Tibial nerve (tissue), 4 donors: Measurements from ENCODE around the gene PPDPF. TPM values are rescaled to one million over a fixed set of nuclear protein-coding genes. Genes with fewer than 3 reads are reported as not detected.

ENCODE experiments used
- DNase-seq, 2 donors: peaks; one replicate each; pipeline ENCODE4 v3.0.0-alpha.2; 2019; ENCODE audit warnings: low spot score in 2 of 2
- H3K27ac ChIP-seq, 4 donors: fragments of 200-600 bp; sonication (generic) in 3 of 4; one replicate each; pipeline ENCODE4 v1.5.1; 2017 to 2019; ENCODE audit warnings: mild to moderate bottlenecking in 1 of 4
- H3K27me3 ChIP-seq, 2 donors: fragments of 200-600 bp; sonication (generic) in 1 of 2; one replicate each; pipeline versions ENCODE4 v1.5.1 to v1.6.0; 2017 to 2019
- H3K36me3 ChIP-seq, 3 donors: fragments of 200-600 bp; sonication (generic); one replicate each; pipeline ENCODE4 v1.5.1; 2018 to 2019
- H3K4me1 ChIP-seq, 4 donors: fragments of 200-600 bp; sonication (generic) in 3 of 4; one replicate each; pipeline ENCODE4 v1.5.1; 2017 to 2019
- H3K4me3 ChIP-seq, 4 donors: fragments of 200-600 bp; sonication (generic) in 3 of 4; one replicate each; pipeline ENCODE4 v1.5.1; 2017 to 2019; ENCODE audit warnings: mild to moderate bottlenecking in 1 of 4, moderate library complexity in 1 of 4
- H3K9me3 ChIP-seq, 4 donors: fragments of 200-600 bp; sonication (generic) in 3 of 4; one replicate each; pipeline ENCODE4 v1.5.1; 2017 to 2019
- CTCF ChIP-seq, 5 experiments: fragments of 200-600 bp in 3 of 5; fragments of 450-650 bp in 2 of 5; sonication (generic) in 3 of 5; IDR thresholded peaks; one replicate each; pipeline ENCODE4 v1.5.1; 2016 to 2019; ENCODE audit warnings: antibody characterized with exemption in 5 of 5, mild to moderate bottlenecking in 3 of 5, moderate library complexity in 2 of 5
- EP300 ChIP-seq, 2 donors: sonication (generic); formaldehyde crosslinking; IDR thresholded peaks; one replicate each; pipeline ENCODE4 v1.6.1; 2017; ENCODE audit warnings: antibody characterized with exemption in 2 of 2, mild to moderate bottlenecking in 1 of 2
- POLR2A ChIP-seq, 2 donors: fragments of 450-650 bp; IDR thresholded peaks; one replicate each; pipeline ENCODE4 v1.6.1; 2017; ENCODE audit warnings: antibody characterized with exemption in 2 of 2, mild to moderate bottlenecking in 2 of 2, moderate library complexity in 2 of 2
- WGBS, 2 donors: methylation state at CpG; one replicate each; pipeline ENCODE4 v1.1.5; 2018; 5-methylcytosine and 5-hydroxymethylcytosine counted together
- total RNA-seq, 4 donors: library from RNA; depleted of rRNA; stranded (reverse); fragments of >200 nt; gene quantifications; one replicate each; pipeline ENCODE4 v1.1.0, GENCODE V29; 2016

PPDPF gene
- total RNA-seq, 4 donors from 2014 or later, result 59.0 to 165 (median 119) TPM

- TF ChIP-seq POLR2A (IDR thresholded peaks at IDR 0.05), result no peak
- TF ChIP-seq EP300 (IDR thresholded peaks at IDR 0.05), result no peak
- TF ChIP-seq CTCF (IDR thresholded peaks at IDR 0.05), result no peak
- Histone ChIP-seq H3K27ac (no peak overlapping the region), H3K27me3 (peaks cover 0 to 84% of the 10 kb centered on the region in 2 donors), H3K4me1 (peaks cover 0 to 25% (median 7%) of the 10 kb centered on the region in 4 donors), H3K36me3 (no peaks in the 10 kb centered on the region), H3K9me3 (no peaks in the 10 kb centered on the region), H3K4me3 (peak overlapping the region in 1 of 4 donors; percentile 46)
- WGBS, 2 donors, result 9 to 20% methylated on average over 7 to 38 of the region's 60 CpGs
- DNase-seq, result no peak
Measured at GRCh38 chr20:63497946-63498935, 22.3 kb upstream of the PPDPF start.

GRCh38 chr20:63498960-63499337, 21.6 kb upstream of the PPDPF start, which contains the start of gene EEF1A2:
TSS of gene EEF1A2 (minus strand) at chr20:63499083. CDS start at chr20:63497763, 1,320 bp downstream.
- 0% methylated on average over 8 of the region's 58 CpGs; no CpG with 5 or more reads in 1 of the 2 donors for WGBS, 2 donors
- peaks cover 0 to 90% of the 10 kb centered on the region in 2 donors for H3K27me3 ChIP-seq
- no peak within 1 kb of the TSS for H3K27ac ChIP-seq
- H3K36me3 ChIP-seq, result no peaks in the 10 kb centered on the region
- TF ChIP-seq POLR2A (IDR thresholded peaks at IDR 0.05), result no peak
- peak in 1 of 5 experiments; percentile 4 for TF ChIP-seq CTCF (IDR thresholded peaks at IDR 0.05)
- TF ChIP-seq EP300 (IDR thresholded peaks at IDR 0.05), result no peak
- peak within 1 kb of the TSS in 3 of 4 donors; percentile 4 to 46 (median 37) for H3K4me3 ChIP-seq
- H3K9me3 ChIP-seq, result peaks cover 0 to 5% (median 0%) of the 10 kb centered on the region in 4 donors
- no peak for DNase-seq
- peaks cover 0 to 25% (median 7%) of the 10 kb centered on the region in 4 donors for H3K4me1 ChIP-seq

- Histone ChIP-seq H3K36me3 (no peaks in the 10 kb centered on the region), H3K4me1 (peaks cover 0 to 25% (median 7%) of the 10 kb centered on the region in 4 donors), H3K27ac (no peak overlapping the region), H3K27me3 (peaks cover 0 to 94% of the 10 kb centered on the region in 2 donors), H3K4me3 (peak overlapping the region in 3 of 4 donors; percentile 4 to 46 (median 37)), H3K9me3 (peaks cover 0 to 10% (median 0%) of the 10 kb centered on the region in 4 donors)
- WGBS, 2 donors, result 3 to 13% methylated on average over 15 to 40 of the region's 48 CpGs
- no peak for DNase-seq
- TF ChIP-seq POLR2A (IDR thresholded peaks at IDR 0.05) (no peak), EP300 (IDR thresholded peaks at IDR 0.05) (no peak), CTCF (IDR thresholded peaks at IDR 0.05) (no peak)
Measured at GRCh38 chr20:63499338-63499969, 21.1 kb upstream of the PPDPF start.

- Histone ChIP-seq H3K4me1 (peaks cover 0 to 25% (median 7%) of the 10 kb centered on the region in 4 donors), H3K27ac (no peak overlapping the region), H3K4me3 (no peak overlapping the region), H3K9me3 (peaks cover 0 to 19% (median 0%) of the 10 kb centered on the region in 4 donors), H3K36me3 (no peaks in the 10 kb centered on the region), H3K27me3 (peaks cover 0 to 86% of the 10 kb centered on the region in 2 donors)
- no peak for TF ChIP-seq POLR2A (IDR thresholded peaks at IDR 0.05)
- TF ChIP-seq EP300 (IDR thresholded peaks at IDR 0.05), result no peak
- TF ChIP-seq CTCF (IDR thresholded peaks at IDR 0.05), result no peak
- DNase-seq, result no peak
- WGBS, 2 donors, result 79 to 80% methylated on average over 20 to 24 of the region's 24 CpGs
Measured at GRCh38 chr20:63500151-63500901, 20.2 kb upstream of the PPDPF start.
